IMR-90 (cell line): ENCODE results near the gene CDH7. TPM values are rescaled to one million over a fixed set of nuclear protein-coding genes. Genes with fewer than 3 reads are reported as not detected.

Source experiments
- ATAC-seq: fragments of 200-7000 bp; cut with Tn5 transposase; 2 replicates; pipeline ENCODE4 v1.9.1; 2020; ENCODE audit warnings: low read depth, mild to moderate bottlenecking, moderate library complexity
- BruUV-seq: library from RNA; stranded (reverse); fragments of 400-500 nt; replicated peaks from 2 replicates; lab custom pipeline; 2021; lab: Mats Ljungman, UMichigan
- CTCF ChIA-PET: fragments of 300-600 bp; formaldehyde crosslinking; extraction: SDS; loops from one replicate; lab custom pipeline; 2021; ENCODE audit warnings: antibody characterized with exemption; lab: Yijun Ruan, JAX
- POLR2A ChIA-PET: fragments of 300-600 bp; sonication (Branson Sonifier 250); formaldehyde crosslinking; loops from one replicate; lab custom pipeline; 2022; ENCODE audit warnings: antibody characterized with exemption; ENCODE audit not compliant: unreplicated experiment; lab: Charles Lee
- DNase-seq: peaks from one replicate; pipeline ENCODE4 v3.0.0; 2013
- H2AFZ ChIP-seq: replicated peaks from 2 replicates; pipeline ENCODE3; 2013; ENCODE audit warnings: low read length, mild to moderate bottlenecking; ENCODE audit not compliant: poor library complexity
- H2AK5ac ChIP-seq: 2 replicates; pipeline ENCODE4 v1.6.1; 2013; ENCODE audit warnings: low read depth, low read length, inconsistent platforms
- H2AK9ac ChIP-seq: replicated peaks from 2 replicates; pipeline ENCODE3; 2013; ENCODE audit warnings: mild to moderate bottlenecking, low read depth, low read length, moderate library complexity; ENCODE audit not compliant: poor library complexity
- H2BK120ac ChIP-seq: 2 replicates; pipeline ENCODE4 v1.6.1; 2013; ENCODE audit warnings: low read depth, low read length, inconsistent platforms
- H2BK15ac ChIP-seq: 3 replicates; pipeline ENCODE4 v1.6.1; 2013; ENCODE audit warnings: low read depth, low read length, inconsistent platforms
- H2BK20ac ChIP-seq: 2 replicates; pipeline ENCODE4 v1.6.1; 2013; ENCODE audit warnings: low read depth, mild to moderate bottlenecking, inconsistent platforms, low read length, moderate library complexity
- H2BK5ac ChIP-seq: 2 replicates; pipeline ENCODE4 v1.6.1; 2013; ENCODE audit warnings: mild to moderate bottlenecking, low read depth, low read length, inconsistent platforms; ENCODE audit not compliant: poor library complexity, severe bottlenecking
- H3K14ac ChIP-seq: replicated peaks from 2 replicates; pipeline ENCODE4 v1.6.1; 2013; ENCODE audit warnings: low read depth, low read length, inconsistent platforms
- H3K18ac ChIP-seq: 2 replicates; pipeline ENCODE4 v1.6.1; 2013; ENCODE audit warnings: low read depth, low read length, control low read depth
- H3K23ac ChIP-seq: 2 replicates; pipeline ENCODE4 v1.6.1; 2013; ENCODE audit warnings: low read depth, low read length, inconsistent platforms
- H3K27ac ChIP-seq: 2 replicates; pipeline ENCODE4 v1.5.1; 2013; ENCODE audit warnings: mild to moderate bottlenecking, control low read depth, low read length; ENCODE audit not compliant: insufficient read depth
- H3K27me3 ChIP-seq: 2 replicates; pipeline ENCODE4 v1.6.1; 2013; ENCODE audit warnings: low read length; ENCODE audit not compliant: control insufficient read depth, insufficient read depth
- H3K36me3 ChIP-seq: 2 replicates; pipeline ENCODE4 v1.6.1; 2013; ENCODE audit warnings: low read length, mixed read lengths; ENCODE audit not compliant: control insufficient read depth, insufficient read depth
- H3K4ac ChIP-seq: 2 replicates; pipeline ENCODE4 v1.6.1; 2013; ENCODE audit warnings: low read depth, low read length, inconsistent platforms
- H3K4me1 ChIP-seq: 2 replicates; pipeline ENCODE4 v1.6.1; 2013; ENCODE audit warnings: low read length, mixed read lengths; ENCODE audit not compliant: control insufficient read depth, insufficient read depth
- H3K4me2 ChIP-seq: 2 replicates; pipeline ENCODE4 v1.6.1; 2013; ENCODE audit warnings: low read depth, mild to moderate bottlenecking, control low read depth, low read length, moderate library complexity
- H3K4me3 ChIP-seq: 2 replicates; pipeline ENCODE4 v1.5.1; 2013; ENCODE audit warnings: low read depth, mild to moderate bottlenecking, control low read depth, low read length, moderate library complexity; ENCODE audit not compliant: insufficient read depth
- H3K56ac ChIP-seq: 2 replicates; pipeline ENCODE4 v1.6.1; 2013; ENCODE audit warnings: low read length, inconsistent platforms; ENCODE audit not compliant: insufficient read depth; ENCODE audit errors: extremely low read depth
- H3K79me1 ChIP-seq, 2 experiments: 2 replicates each; pipeline ENCODE4 v1.6.1; 2013; ENCODE audit warnings: low read length in 2 of 2, inconsistent platforms in 1 of 2, low read depth in 1 of 2
- H3K9ac ChIP-seq: 2 replicates; pipeline ENCODE4 v1.6.1; 2013; ENCODE audit warnings: low read depth, low read length, control low read depth
- H3K9me1 ChIP-seq: 2 replicates; pipeline ENCODE4 v1.6.1; 2013; ENCODE audit warnings: low read length, inconsistent platforms; ENCODE audit not compliant: insufficient read depth
- H3K9me3 ChIP-seq: 2 replicates; pipeline ENCODE4 v1.6.1; 2013; ENCODE audit warnings: low read length; ENCODE audit not compliant: control insufficient read depth, insufficient read depth
- H4K20me1 ChIP-seq: 2 replicates; pipeline ENCODE4 v1.6.1; 2013; ENCODE audit warnings: low read length, inconsistent platforms; ENCODE audit not compliant: insufficient read depth
- H4K5ac ChIP-seq: 2 replicates; pipeline ENCODE4 v1.6.1; 2013; ENCODE audit warnings: mild to moderate bottlenecking, low read depth, low read length, control low read depth
- H4K8ac ChIP-seq, 2 experiments: 2 replicates each; pipeline ENCODE4 v1.6.1; 2013; ENCODE audit warnings: low read depth in 2 of 2, low read length in 2 of 2, control low read depth in 1 of 2, inconsistent platforms in 1 of 2
- H4K91ac ChIP-seq: 2 replicates; pipeline ENCODE4 v1.6.1; 2013; ENCODE audit warnings: low read depth, low read length, inconsistent platforms; ENCODE audit not compliant: insufficient read depth
- BHLHE40 ChIP-seq: fragments of 150-350 bp; IDR thresholded peaks from 2 replicates; pipeline ENCODE4 v1.6.1; 2016; ENCODE audit warnings: mild to moderate bottlenecking, low read depth, low read length
- CEBPB ChIP-seq: IDR thresholded peaks from 2 replicates; pipeline ENCODE4 v1.6.1; 2012; ENCODE audit warnings: low read depth, low read length, improper control_type of control experiment
- FOS ChIP-seq: fragments of 150-350 bp; IDR thresholded peaks from 2 replicates; pipeline ENCODE4 v1.6.1; 2016; ENCODE audit warnings: low read depth, low read length
- MAFK ChIP-seq: IDR thresholded peaks from 2 replicates; pipeline ENCODE4 v1.6.1; 2012; ENCODE audit warnings: low read depth, low read length, improper control_type of control experiment
- MAZ ChIP-seq: IDR thresholded peaks from 2 replicates; pipeline ENCODE4 v1.6.1; 2012; ENCODE audit warnings: low read depth, mild to moderate bottlenecking, low read length, improper control_type of control experiment, moderate library complexity, borderline replicate concordance
- MXI1 ChIP-seq: IDR thresholded peaks from 2 replicates; pipeline ENCODE4 v1.6.1; 2012; ENCODE audit warnings: low read depth, mild to moderate bottlenecking, low read length, moderate library complexity, borderline replicate concordance
- NFE2L2 ChIP-seq: fragments of 150-350 bp; IDR thresholded peaks from 2 replicates; pipeline ENCODE4 v1.6.1; 2016; ENCODE audit warnings: low read depth, mild to moderate bottlenecking, low read length
- POLR2A ChIP-seq: IDR thresholded peaks from 2 replicates; pipeline ENCODE4 v1.6.1; 2012; ENCODE audit warnings: mild to moderate bottlenecking, low read depth, low read length
- RAD21 ChIP-seq: IDR thresholded peaks from 2 replicates; pipeline ENCODE4 v1.6.1; 2012; ENCODE audit warnings: low read length, improper control_type of control experiment
- RFX5 ChIP-seq: IDR thresholded peaks from 2 replicates; pipeline ENCODE4 v1.8.0; 2012; ENCODE audit warnings: low read depth, mild to moderate bottlenecking, low read length, moderate library complexity
- SMC3 ChIP-seq: fragments of 150-350 bp; IDR thresholded peaks from 2 replicates; pipeline ENCODE4 v1.6.1; 2016; ENCODE audit warnings: low read depth, mild to moderate bottlenecking, antibody characterized with exemption, low read length, moderate library complexity
- WGBS, 2 experiments: methylation state at CpG; one replicate each; pipeline versions ENCODE4 v1.1.5 to v1.1.7; 2013; ENCODE audit warnings: missing lambda C conversion rate in 2 of 2; ENCODE audit not compliant: insufficient read length in 1 of 2; ENCODE audit errors: extremely low coverage in 2 of 2; 5-methylcytosine and 5-hydroxymethylcytosine counted together
- dilution Hi-C: fragments of 300-500 bp; cut with HindIII; formaldehyde crosslinking; loops from one replicate; pipeline ENCODE4 v1.14.3; 2018; ENCODE audit warnings: low sequenced_read_pairs; ENCODE audit not compliant: unreplicated experiment
- in situ Hi-C: fragments of 300-500 bp; cut with MboI; formaldehyde crosslinking; loops from 3 replicates; pipeline ENCODE4 v1.14.3; 2019; ENCODE audit warnings: low sequenced_read_pairs, inconsistent platforms, mixed read lengths
- intact Hi-C: fragments of 100-400 bp; cut with micrococcal nuclease; formaldehyde crosslinking; loops from 2 replicates; pipeline ENCODE4 v1.10.0; 2022
- polyA plus RNA-seq, 3 experiments: library from polyadenylated mRNA; depleted of rRNA; stranded (reverse); fragments of >200 nt; gene quantifications; 2 replicates each; pipeline ENCODE4 v1.2.3, GENCODE V29; 2012; ENCODE audit warnings: low replicate concordance in 1 of 3
- total RNA-seq: library from RNA; depleted of rRNA; stranded (reverse); fragments of >200 nt; gene quantifications from 2 replicates; pipeline ENCODE4 v1.2.3, GENCODE V29; 2012
- TF ChIP-seq, protein P1 (sequence below): conservative IDR thresholded peaks from 2 replicates; pipeline ENCODE4 v1.5.1; 2012; ENCODE audit warnings: mild to moderate bottlenecking, low read depth, low read length, improper control_type of control experiment
- TF ChIP-seq, protein P2 (sequence below): fragments of 150-350 bp; IDR thresholded peaks from 2 replicates; pipeline ENCODE4 v1.6.1; 2016; ENCODE audit warnings: low read depth, mild to moderate bottlenecking, low read length, moderate library complexity, borderline replicate concordance
- TF ChIP-seq, protein P3 (sequence below): fragments of 150-350 bp; IDR thresholded peaks from 2 replicates; pipeline ENCODE4 v1.6.1; 2017; ENCODE audit warnings: mild to moderate bottlenecking, antibody characterized with exemption, low read length, low read depth

The CDH7 gene
- total and polyA plus RNA-seq, 2 of the 4 experiments (the other 2 are of a cell fraction) = not detected

DNA sequence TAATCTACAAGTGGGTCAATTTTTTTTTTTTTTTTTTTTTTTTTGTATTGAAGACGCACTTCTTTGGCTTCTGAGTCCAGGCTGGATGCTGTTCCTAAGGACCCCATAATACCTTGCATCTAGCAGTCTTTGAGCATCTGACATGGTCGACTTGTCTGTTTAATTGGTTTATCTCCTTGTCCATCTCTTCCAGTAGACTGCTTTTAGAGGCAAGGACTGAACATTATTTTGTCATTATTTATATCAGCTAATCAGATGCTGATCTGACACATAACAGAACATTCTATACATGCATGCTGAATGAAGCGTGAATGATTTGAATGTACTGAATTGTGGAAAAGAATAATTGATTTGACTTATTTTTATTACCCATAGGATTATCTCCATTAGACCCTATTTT is 118.7 kb downstream of the CDH7 start:
- Histone ChIP-seq H3K9me3 (peaks cover 2% of the 10 kb centered on the region), H3K27me3 (no peaks in the 10 kb centered on the region), H3K23ac (no peak overlapping the region), H3K4me1 (no peaks in the 10 kb centered on the region), H3K4me3 (no peak overlapping the region), H3K9ac (no peak overlapping the region), H2BK5ac (no peak overlapping the region), H3K4ac (no peak overlapping the region), H3K27ac (no peak overlapping the region), H4K20me1 (no peaks in the 10 kb centered on the region), H4K91ac (no peak overlapping the region), H2AK5ac (no peak overlapping the region), H2AK9ac (no peak overlapping the region), H3K9me1 (no peaks in the 10 kb centered on the region), H4K8ac (no peak overlapping the region), H2AFZ (no peak overlapping the region), H2BK120ac (no peak overlapping the region), H3K79me1 (no peaks in the 10 kb centered on the region), H3K18ac (no peak overlapping the region), H2BK20ac (no peak overlapping the region), H3K36me3 (no peaks in the 10 kb centered on the region), H3K14ac (no peak overlapping the region), H2BK15ac (no peak overlapping the region), H4K5ac (no peak overlapping the region), H3K4me2 (no peak overlapping the region), H3K56ac (no peak overlapping the region)
- TF ChIP-seq, protein P1, sequence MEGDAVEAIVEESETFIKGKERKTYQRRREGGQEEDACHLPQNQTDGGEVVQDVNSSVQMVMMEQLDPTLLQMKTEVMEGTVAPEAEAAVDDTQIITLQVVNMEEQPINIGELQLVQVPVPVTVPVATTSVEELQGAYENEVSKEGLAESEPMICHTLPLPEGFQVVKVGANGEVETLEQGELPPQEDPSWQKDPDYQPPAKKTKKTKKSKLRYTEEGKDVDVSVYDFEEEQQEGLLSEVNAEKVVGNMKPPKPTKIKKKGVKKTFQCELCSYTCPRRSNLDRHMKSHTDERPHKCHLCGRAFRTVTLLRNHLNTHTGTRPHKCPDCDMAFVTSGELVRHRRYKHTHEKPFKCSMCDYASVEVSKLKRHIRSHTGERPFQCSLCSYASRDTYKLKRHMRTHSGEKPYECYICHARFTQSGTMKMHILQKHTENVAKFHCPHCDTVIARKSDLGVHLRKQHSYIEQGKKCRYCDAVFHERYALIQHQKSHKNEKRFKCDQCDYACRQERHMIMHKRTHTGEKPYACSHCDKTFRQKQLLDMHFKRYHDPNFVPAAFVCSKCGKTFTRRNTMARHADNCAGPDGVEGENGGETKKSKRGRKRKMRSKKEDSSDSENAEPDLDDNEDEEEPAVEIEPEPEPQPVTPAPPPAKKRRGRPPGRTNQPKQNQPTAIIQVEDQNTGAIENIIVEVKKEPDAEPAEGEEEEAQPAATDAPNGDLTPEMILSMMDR = no peak
- TF ChIP-seq FOS (no peak), CEBPB (no peak), RFX5 (no peak), NFE2L2 (no peak), SMC3 (no peak), MXI1 (no peak), BHLHE40 (no peak), RAD21 (no peak), POLR2A (no peak), MAFK (no peak), MAZ (no peak)
- TF ChIP-seq, protein P2, sequence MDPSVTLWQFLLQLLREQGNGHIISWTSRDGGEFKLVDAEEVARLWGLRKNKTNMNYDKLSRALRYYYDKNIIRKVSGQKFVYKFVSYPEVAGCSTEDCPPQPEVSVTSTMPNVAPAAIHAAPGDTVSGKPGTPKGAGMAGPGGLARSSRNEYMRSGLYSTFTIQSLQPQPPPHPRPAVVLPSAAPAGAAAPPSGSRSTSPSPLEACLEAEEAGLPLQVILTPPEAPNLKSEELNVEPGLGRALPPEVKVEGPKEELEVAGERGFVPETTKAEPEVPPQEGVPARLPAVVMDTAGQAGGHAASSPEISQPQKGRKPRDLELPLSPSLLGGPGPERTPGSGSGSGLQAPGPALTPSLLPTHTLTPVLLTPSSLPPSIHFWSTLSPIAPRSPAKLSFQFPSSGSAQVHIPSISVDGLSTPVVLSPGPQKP = no peak
- TF ChIP-seq, protein P3, sequence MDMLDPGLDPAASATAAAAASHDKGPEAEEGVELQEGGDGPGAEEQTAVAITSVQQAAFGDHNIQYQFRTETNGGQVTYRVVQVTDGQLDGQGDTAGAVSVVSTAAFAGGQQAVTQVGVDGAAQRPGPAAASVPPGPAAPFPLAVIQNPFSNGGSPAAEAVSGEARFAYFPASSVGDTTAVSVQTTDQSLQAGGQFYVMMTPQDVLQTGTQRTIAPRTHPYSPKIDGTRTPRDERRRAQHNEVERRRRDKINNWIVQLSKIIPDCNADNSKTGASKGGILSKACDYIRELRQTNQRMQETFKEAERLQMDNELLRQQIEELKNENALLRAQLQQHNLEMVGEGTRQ = no peak
- in situ Hi-C loops = no loop called here
- ATAC-seq = no peak
- CTCF ChIA-PET = no interaction called here
- no peak for DNase-seq
- no CpG with 5 or more reads among the region's 3 CpGs for WGBS, 2 experiments
- POLR2A ChIA-PET = no interaction called here
- no TSS peak for BruUV-seq
- dilution Hi-C loops = no loop called here
- intact Hi-C loops = no loop called here
